GM21576 (cell line): ENCODE results near the gene SH3RF1.

Experiments used
- ATAC-seq: cut with Tn5 transposase; IDR thresholded peaks from one replicate; pipeline ENCODE4 v1.9.1; 2021; ENCODE audit warnings: mild to moderate bottlenecking, moderate library complexity; ENCODE audit not compliant: unreplicated experiment

Gene SH3RF1

DNA sequence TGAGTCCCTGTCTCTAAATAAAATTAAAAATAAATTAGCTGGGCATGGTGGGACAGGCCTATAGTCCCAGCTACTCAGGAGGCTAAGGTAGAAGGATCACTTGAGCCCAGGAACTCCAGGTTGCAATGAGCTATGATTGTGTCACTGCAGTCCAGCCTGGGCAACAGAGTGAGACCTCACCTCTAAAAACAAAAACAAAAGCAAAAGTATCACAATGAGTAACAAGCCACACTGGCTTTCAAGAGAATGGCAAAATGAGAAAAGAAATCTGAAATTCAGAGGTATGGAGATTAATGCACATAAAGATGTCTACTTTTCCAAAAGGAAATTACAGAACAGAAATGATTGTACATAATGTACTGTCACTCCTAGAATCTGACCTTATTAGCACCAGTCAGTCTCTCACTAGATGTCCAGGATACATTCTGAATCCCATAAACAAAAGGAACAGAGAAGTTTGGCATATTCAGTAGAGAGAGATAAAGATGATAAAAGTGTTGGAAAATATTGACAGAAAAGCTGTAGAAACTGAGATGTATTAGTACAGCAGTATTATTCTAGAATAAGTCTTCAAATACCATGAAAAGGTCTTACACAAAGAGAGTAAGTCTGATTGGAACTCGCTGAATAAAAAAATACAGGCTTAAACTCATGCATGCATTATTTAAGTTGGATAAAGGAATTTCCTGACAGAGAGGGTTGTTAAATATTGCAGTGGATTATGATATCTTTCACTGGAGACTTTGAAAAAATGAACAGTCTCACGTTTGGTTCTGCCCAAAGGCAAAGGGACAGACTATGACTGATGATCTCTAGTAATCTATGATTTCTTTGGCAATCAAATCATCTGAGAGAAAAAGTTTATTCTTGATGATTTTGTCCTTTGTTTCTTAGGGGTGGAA, 102.5 kb downstream of the SH3RF1 start:
- peak; percentile 90 for ATAC-seq

DNA sequence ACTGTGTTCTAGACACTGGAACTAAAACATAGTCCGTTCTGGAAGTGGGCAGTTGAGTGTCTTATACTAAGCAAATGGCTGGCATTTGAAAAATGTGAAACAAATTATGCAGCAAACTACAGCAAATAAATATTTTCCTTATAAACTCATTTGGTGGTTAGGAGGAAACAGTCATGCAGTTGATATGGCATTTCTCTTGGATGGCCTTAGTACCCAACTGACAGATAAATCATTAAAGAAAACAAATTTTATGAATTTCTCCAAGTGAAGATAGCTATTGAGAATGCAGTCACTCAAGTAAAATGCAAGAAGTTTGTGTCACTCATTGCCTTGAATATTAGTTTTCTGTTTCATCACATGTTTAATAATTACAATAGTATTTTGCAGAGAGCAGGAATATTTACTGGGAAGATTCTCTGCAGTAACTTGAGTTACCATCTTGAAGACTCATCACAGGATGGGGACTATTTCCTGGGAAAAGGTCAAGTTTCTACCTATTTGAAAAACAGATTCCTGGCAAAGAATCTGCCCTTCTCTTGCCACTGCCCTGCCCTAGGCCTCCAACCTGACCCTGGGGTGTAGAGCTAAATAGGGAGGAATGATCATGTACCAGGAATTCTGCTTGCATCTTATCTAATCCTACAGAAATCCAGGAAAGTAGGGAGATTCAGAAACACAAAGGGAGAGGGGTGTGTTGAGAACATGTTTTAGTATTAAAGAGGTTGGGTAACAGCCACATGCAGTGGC, 105.9 kb downstream of the SH3RF1 start:
- no peak for ATAC-seq

DNA sequence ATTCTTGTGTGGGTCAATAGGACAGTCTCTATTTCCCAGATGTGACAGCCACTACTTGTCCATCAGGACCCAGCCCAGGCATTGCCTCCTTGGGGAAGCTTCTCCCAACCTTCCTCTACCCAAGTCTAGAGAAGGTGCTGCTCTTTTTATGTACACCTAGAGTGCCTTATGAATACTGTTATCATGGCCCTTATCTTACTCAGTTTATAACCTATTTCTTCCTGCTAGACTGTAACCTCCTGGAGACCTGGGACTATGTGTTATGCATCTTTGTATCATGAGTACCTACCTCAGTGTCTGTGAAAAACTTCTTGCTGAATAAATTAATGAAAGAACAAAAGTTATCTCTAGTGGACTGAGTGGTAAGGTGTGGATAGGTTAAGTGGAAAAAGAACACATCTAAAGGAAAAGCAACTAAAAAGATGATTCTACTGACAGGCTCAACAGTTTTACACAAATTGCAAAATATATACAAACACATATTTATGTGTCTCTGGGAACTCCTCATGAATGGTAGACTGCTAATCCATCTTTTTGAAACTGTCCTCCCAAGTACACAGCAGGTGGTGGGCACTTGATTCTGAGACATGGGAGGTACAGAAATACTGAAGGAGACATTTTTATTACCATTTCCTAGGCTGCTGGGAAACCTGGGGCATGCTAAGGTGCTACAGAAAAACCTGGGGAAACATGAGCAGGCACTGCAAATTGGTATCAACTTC, 106.6 kb downstream of the SH3RF1 start:
- ATAC-seq = no peak

DNA sequence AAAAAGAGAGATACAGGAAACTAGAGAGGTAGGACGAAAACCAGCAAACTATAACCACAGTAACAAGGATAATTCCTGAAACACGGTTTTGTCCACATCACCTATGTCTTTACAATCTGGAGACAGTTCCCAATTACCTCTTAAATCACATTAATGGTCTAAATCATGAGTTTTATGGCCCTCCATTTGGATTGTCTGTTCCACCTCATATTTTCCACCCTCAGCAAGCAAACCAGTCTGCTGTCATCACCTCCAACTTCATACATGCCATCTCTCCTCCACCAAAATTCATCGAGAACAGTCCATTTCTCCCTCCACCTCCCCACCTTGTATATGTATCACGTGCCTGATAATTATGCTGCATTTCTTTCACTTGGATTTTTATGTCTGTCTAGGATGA, 107.3 kb downstream of the SH3RF1 start:
- ATAC-seq = no peak

DNA sequence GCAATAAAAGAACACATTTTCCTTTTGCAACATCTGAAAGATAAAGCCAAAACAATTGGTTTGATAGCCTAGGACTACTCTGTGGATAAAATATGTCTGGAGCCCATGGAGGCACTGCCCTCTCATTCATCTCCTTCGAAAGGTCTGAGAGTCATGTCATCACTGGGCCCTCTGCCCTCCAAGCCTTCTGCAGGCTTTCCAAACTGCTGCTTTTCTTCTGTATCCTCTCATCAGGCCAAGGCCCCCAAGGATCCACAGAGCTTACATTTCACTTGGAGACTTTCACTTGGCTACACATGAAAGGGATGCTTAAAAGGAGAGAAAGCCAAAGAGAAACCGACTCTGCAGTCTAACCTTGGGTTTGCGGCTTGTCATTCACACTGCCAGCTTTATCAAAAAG, 109.9 kb downstream of the SH3RF1 start:
- no peak for ATAC-seq

DNA sequence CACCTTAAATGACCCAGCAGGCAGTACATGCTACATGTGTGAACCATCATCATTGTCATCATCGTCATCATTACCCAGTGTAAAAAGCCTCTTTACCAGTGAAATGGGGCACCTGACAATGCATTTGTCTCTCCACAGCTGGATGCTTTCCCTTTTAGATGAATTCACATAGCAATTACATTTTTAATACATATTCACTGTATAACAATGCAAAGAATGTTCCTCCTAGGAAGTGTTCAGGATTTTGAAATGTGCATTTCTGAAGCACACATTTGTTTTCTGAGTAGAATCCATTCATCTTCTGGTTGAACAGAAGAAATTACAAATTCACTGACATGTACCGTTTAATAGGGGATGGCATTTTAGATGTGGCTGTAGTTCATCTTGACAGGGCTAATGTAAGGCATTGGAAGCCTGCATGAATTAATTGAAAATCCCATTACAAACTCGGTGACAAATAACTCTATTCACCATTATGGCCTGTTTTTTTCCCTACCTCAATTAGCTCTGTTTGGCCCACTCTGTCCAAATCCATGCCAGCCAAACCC, 111.1 kb downstream of the SH3RF1 start:
- ATAC-seq = no peak

DNA sequence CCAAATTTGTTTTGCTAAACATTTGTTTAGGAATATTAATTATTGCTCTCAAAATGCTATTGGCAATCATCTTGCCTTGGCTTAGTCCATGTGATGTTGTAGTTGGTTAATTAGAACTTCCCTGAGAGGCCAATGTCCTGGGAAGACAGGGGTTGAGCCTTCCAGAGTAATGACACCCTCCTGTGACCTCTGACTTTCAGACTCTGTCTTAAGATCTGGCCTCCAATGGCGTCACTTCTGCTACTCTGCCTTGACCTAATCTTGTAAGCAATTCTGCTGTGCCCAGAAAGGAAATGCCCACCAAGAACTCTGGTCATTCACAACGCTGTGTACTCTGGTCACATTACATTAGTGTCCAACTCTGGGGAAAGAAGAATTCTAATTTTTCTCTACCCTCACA, 111.9 kb downstream of the SH3RF1 start:
- ATAC-seq = no peak

DNA sequence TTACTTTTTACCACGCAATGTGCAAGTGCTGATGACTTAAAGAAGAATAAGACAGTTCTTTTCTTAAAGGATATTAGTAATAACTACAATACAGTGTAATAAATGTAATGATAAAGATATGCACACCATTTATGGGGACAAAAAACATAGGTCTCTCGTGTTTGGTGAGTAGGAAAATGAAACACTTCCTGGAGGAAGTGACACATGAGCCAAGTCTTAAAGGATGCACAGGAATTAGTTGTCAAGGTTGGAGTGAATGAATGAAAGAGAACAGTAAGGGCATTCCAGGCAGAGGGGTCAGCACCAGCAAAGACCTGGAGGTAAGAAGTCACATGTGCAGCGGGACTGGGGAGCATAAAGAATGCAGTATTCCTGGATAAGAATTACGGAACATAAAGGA, 112.7 kb downstream of the SH3RF1 start:
- no peak for ATAC-seq

DNA sequence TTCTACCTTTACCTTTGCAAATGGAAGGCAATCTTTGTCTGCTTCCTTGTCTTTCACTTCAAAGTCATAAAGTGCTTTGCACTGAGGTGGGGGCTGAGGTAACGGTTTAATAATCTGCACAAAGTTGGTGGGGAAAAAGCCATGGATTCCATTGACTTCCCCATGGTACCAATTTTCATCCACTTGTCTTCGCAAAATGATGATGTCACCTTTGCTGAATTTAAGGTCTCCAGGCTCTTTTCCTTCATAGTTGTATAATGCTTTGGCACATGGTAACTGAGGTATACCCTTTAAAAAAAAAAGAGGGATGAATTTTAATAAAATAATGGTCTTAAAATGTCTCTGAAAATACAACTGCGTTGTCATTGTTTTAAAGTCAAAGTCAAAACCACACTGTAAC, 114.4 kb downstream of the SH3RF1 start:
- no peak for ATAC-seq

DNA sequence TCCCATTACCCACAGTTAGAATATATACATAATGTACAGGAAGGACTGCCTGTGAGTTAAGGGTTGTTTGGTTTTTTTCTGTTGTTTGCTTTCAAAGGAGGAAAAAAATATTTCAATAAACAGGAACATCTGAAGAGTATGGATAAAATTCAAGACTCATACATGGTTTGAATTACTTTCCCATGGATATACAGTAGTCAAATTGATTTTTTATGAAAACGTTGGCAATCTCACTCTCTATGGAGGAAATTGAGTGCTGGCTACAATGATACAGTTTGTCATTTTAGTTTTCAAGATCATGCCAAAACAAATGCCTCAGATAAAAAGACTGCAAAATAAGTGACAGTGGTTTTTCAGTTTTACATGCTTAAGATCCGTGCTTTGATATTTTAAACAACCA, 116.6 kb downstream of the SH3RF1 start:
- no peak for ATAC-seq

DNA sequence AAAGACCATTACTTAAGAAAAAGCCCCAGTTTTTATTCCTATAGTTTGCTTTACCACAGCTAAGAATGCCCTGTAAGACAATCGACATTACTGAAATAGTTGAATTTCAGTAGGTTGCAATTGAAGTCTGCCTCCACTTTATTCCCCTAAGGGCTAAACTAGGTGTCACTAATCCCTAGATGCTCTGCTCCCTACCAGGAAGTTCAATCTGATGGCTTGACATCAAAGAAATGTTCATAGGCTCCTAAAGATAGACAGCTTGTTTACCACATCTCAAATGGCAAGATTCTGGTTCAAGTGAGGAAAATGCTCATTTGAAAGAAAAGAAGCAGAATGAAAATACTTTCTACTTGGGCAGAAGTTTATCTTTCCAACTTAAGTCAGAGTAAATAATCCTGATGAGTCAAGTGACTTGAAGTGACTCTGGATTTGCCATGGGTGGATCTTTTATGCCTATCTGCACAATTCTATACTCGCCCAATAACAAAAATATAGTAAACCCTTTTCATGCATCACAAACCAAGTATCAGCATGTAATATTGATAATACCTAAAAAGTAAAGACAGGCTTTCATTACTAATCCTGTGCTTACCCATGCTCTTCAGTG, 117.2 kb downstream of the SH3RF1 start:
- ATAC-seq = no peak

DNA sequence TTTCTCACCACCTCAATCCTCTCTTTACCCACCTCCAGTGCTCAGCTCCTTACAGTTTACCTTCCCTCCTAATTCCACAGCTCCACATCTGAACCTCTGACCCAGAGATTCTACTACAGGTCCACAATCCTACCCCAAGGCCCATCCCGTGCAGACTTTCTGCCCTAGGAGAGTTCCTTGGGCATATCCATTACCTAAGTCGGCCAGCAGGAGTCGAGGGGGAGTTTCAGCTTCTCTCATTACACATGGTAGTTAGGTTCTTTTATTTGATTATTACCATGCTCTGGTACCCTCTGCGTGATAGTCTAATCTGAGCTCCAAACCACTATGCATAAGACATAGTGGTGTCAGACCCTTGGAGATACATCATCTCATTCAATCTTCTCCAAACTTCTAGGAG, 117.9 kb downstream of the SH3RF1 start:
- ATAC-seq = no peak

DNA sequence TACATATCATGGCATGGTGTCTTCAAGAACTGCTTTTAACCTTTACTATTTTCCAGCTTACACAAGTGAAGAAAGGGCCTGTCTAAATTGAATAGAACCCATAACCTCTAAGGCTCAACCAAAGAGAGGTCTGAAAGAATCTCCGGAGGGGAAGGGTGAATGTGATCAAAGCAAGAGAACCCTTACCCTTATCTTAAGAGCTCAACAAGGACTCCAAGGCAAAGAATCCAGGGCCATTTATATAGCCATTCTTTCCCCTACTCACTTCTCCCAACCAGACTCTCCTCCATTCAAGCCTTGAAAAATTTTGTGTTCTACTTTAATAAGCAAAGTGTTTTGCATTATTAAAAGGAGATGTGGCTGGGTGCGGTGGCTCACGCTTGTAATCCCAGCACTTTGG, 118.7 kb downstream of the SH3RF1 start:
- ATAC-seq = no peak

DNA sequence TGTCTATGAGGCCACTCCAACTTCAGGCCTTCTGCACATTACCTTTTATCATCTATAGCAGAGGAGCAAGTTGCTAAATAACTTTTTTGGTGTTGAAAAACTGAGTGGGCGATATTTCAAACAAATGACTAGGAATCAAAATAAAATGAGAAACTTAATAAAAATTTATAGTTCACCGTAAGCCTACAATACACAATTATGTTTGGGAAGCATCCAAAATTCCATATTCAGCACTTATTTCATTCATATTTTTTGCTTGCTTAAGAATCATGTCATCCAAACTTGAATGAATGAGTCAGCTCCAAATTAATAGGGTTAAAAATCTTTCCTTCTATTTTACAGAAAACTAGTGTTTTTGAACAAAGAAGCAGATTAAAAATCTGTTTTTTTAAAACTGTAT, 119.1 kb downstream of the SH3RF1 start:
- no peak for ATAC-seq

DNA sequence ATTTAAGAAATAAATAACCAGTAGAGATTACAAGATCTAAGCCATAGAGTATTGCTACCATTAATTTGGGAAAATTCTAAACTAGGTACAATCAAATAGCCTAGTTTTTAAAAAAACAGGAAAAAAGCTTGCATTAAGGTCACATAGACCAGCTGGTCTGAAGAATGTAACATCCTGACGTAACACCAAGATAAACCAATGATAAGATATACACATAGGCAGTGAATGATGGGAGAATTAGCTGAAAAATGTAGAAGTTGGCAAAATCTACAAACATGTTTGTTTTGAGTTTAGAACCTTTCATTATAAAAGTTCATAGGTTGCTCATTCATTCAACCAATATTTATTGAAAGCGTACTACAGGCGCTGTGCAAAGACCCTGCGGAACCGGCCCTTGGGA, 120.0 kb downstream of the SH3RF1 start:
- no peak for ATAC-seq

DNA sequence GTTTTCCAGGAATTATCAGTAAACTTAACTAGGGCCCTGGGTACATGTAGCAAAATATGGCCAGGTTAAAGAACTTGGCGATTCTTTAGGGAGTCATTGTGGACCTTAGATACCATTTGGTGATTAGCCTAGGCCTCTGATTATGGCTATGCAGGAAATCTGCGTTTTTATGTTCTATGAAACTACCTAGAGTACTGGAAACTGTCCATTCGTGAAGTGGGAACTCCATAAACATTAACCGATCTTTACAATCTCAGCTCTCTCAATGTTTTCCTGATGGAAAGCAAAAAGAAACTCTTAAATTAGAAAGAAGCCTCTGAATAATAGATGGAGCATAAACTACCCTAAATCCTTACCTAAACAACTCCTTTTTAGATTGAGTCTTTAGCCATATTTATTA, 121.9 kb downstream of the SH3RF1 start:
- ATAC-seq = no peak

DNA sequence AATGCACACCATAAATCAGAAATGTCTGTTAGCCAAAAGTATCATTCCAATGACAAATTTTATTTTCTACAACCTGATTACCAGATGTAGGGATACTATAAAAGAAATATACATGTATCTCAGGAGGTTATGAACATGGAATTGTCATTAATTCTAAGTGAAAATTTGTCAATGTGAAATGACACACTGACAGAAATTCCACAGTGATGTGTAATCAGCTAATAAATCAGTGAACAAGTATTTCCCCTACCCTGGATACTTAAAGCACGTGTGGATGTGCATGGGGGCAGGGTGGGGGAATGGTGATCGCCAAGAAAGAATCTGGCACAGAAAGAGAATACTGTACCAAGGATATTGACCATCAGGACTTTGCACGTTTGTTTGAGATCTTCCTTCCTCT, 123.6 kb downstream of the SH3RF1 start:
- ATAC-seq = no peak

DNA sequence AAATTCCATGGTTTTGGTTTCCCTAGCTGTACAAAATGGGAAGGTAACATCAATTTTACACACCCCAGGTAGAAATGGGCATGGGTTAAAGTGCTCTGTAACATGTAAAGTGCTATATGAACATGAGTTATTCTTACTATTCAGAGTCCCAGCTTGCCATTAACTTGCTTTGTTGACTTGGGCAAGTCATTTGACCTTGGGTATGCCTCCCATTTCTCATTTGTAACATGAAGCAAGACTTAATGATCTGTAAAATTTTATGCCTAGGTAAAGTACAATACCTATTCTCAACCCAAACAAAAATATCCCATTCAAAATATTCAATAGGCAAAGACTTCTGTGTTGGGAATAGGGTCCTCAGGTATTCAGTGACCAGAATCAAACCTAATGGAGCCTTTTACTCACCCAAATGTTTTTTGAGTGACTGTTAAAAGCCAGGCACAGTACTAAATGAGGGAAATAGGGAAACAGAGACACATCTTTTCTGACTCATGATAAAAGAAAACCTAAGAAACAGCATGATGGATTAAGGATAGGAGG, 126.6 kb downstream of the SH3RF1 start:
- ATAC-seq = no peak

DNA sequence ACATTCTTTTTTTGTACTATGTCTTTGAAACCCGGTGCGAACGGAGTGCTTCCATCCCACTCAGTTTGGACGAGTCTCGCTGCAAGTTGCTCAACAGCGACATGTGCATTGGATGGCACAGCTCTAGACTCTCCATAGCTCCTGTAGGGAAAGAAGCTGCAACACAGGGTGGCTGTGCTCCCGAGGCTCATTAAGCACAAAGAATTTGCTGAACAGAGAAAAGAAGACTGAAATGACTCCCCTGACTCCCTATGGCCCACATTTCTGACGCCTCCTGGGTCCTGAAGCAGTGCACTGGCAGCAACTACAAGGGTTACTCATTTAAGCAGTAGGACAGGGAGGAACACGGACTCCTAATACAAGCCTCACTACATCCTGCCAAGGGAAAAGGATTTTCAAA, 127.4 kb downstream of the SH3RF1 start:
- no peak for ATAC-seq

DNA sequence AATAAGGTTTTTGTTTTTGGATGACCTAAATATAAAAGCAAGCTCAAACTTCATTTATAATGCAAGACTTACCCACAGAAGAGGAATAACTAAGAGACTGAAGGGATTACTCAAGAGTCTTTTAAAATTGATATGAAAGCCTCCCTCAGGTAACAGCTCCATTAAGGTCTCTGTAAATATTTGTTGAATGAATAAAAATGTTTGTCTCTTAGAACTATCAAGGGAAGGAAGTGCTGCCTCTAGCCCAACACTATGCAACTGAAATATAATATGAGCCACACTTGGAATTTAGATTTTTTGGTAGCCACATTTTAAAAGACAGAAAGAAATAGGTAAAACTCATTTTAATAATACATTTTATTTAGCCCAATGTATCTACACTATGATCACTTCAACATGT, 127.8 kb downstream of the SH3RF1 start:
- no peak for ATAC-seq

DNA sequence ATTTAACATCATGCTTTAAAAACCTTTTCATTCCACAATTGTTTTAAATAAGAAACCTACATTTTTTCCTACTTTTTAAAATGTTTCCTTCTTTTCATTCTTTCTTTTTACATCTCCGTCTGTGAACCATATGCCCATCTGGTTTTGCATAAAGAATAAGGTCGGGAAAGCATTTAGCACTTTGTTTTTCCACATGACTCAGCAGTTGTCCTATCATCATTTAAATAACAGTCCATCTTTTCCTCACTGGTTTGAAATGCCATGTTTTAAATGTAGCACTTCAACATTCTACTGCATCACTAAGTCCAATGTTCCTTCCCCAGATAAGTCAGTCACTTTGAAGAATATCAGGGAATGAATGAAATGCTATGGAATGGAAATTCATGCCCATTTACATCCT, 128.4 kb downstream of the SH3RF1 start:
- no peak for ATAC-seq
